ENCODE data around the gene BMERB1.
"Not testable (repeated sequence)": the region's sequence is repeated elsewhere in the genome, so short reads cannot be mapped to it uniquely, and the experiment has no call there.

Gene BMERB1

DNA sequence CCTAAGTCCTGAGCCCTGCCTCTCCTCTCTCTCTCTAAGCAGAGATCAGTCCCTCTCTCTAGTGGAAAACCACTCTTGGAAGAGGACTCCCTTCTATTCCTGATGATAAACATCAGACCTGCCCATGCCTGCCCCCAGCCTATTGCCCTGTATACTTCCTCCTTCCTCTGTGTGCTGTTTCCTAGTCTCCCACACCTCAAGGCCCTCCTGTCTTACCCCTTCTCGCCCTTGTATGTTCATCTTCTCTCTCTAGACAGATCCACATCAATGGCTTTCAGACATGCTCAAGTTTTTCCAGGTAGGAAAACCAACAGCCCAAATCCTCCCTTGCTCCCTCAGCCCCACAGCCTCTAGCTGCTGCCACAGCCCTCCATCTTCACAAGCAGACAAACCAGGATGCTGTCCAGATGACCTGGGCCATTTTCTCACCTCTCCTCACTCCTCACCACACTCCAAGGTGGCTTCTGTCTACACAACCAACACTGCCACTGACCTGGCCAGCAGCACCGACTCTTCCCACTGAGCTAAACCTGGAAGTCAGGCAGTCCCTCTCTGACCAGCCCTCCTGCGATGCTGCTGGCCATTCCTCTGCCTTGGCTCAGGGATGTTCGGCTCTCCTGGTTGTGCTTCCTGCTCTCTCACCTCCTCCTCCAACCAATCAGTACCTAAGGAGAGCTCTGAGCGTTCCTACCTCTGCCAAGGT, 172.3 kb downstream of the BMERB1 start:
- peaks cover 100% of the 10 kb centered on the region for H3K36me3 ChIP-seq
- no peak overlapping the region for H3K4me3 ChIP-seq
- H3K4me2 ChIP-seq, result no peak overlapping the region
- H4K20me1 ChIP-seq, result peaks cover 28% of the 10 kb centered on the region
- no peaks in the 10 kb centered on the region for H3K27me3 ChIP-seq
- H3K9me3 ChIP-seq, result no peaks in the 10 kb centered on the region
- TF ChIP-seq Cebpa-rat (IDR thresholded peaks at IDR 0.05), result no peak
- H3K9ac ChIP-seq, result no peak overlapping the region
- no peak overlapping the region for H3K27ac ChIP-seq
- no peaks in the 10 kb centered on the region for H3K4me1 ChIP-seq

DNA sequence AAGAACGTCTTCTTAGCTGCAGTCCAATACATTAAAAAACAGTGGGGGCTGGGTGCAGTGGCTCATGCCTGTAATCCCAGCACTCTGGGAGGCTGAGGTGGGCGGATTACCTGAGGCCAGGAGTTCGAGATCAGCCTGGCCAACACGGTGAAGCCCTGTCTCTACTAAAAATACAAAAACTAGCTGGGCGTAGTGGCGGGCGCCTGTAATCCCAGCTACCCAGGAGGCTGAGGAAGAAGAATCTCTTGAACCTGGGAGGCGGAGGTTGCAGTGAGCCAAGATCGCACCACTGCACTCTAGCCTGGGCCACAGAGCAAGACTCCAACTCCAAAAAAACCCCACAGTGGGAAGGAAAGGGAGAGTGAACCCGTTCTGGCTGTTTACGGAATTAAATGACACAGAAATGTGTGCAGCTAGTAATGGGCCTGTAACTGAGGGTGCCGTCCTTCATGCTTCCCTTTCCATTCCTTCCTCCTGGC, 172.9 kb downstream of the BMERB1 start:
- Histone ChIP-seq H3K36me3 (peaks cover 100% of the 10 kb centered on the region), H4K20me1 (peaks cover 23% of the 10 kb centered on the region; the same call in 1 of the 2 replicates)
- H3K27ac ChIP-seq, H3K4me1 ChIP-seq, H3K9ac ChIP-seq, H3K27me3 ChIP-seq, H3K4me2 ChIP-seq, H3K9me3 ChIP-seq, H3K4me3 ChIP-seq: not testable (repeated sequence)

DNA sequence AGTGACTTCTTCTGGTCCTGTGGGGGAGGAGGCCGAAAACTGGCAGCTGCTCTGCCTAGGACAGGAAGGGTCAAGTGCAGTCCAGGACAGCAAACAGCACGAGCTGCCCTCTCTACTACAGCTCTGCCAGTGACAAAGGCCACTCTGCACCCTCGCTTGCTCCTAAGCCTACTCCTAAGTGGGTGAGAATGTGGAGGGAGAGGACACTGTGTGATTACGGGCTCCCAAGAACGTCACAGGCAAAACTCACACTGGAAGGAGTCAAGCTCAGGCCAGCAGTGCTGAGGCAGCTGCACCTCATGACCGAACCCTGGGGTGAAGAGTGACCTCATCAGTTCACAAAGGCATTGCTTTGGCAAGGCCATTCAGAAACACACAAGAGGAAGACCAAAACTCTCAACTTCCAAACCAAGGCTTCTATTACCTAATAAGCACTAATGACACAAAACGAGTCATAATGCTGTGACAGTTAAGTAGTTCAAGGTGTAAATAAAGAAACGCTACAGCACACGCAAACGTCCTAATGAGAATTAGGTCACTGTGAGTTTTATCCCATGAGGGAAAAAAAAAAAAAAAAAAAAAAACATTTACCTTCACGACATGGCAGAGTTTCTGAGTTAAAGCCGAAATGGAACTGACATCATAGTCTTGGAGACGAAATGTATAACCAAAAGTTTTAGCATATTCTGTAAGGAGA, 173.5 kb downstream of the BMERB1 start:
- H3K27ac ChIP-seq, result no peak overlapping the region
- H3K4me2 ChIP-seq, result no peak overlapping the region
- no peak overlapping the region for H3K9ac ChIP-seq
- no peak for TF ChIP-seq Cebpa-rat (IDR thresholded peaks at IDR 0.05)
- H3K36me3 ChIP-seq, result peaks cover 100% of the 10 kb centered on the region
- H3K4me3 ChIP-seq, result no peak overlapping the region
- H3K27me3 ChIP-seq, result no peaks in the 10 kb centered on the region
- H4K20me1 ChIP-seq, result peaks cover 23% of the 10 kb centered on the region; the same call in 1 of the 2 replicates
- H3K4me1 ChIP-seq, result no peaks in the 10 kb centered on the region
- H3K9me3 ChIP-seq, result no peaks in the 10 kb centered on the region

DNA sequence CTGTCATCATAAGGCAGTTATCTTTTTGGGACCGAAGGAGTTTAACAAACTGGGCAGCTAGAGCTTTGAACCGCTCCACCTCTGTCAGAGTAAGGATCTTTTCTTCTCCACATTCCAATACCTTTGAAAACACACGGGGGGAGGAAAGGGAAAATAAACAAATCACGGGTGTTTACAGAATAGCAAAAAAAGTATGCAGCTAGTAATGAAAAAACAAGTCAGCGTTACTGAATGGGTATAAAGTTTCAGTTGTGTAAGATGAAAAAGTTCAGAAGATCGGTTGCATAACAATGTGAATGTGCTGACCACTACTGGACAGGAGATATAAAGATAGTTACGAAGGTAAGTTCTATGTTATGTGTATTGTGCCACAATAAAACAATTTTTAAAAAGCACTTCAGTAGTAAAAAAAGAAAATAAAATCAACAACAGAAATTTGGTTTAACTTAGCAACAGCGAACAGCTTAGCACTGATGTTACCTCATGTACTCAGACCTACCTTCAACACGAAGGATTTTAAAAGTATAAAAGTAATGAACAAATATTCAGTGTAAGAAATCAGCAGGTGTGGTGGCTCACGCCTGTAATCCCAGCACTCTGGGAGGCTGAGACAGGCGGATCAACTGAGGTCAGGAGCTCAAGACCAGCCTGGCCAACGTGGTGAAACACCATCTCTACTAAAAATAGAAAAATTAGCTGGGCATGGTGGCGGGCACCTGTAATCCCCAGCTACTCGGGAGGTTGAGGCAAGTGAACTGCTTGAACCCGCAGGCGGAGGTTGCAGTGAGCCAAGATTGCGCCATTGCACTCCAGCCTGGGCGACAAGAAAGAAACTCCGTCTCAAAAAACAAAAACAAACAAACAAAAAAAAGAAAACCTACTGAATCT, 174.3 kb downstream of the BMERB1 start:
- Histone ChIP-seq H3K4me2 (no peak overlapping the region), H3K4me1 (no peaks in the 10 kb centered on the region), H3K27me3 (no peaks in the 10 kb centered on the region), H3K36me3 (peaks cover 100% of the 10 kb centered on the region), H3K27ac (no peak overlapping the region), H3K4me3 (no peak overlapping the region), H3K9ac (no peak overlapping the region), H3K9me3 (no peaks in the 10 kb centered on the region), H4K20me1 (peaks cover 23% of the 10 kb centered on the region; the same call in 1 of the 2 replicates)
- TF ChIP-seq Cebpa-rat (IDR thresholded peaks at IDR 0.05), result no peak

DNA sequence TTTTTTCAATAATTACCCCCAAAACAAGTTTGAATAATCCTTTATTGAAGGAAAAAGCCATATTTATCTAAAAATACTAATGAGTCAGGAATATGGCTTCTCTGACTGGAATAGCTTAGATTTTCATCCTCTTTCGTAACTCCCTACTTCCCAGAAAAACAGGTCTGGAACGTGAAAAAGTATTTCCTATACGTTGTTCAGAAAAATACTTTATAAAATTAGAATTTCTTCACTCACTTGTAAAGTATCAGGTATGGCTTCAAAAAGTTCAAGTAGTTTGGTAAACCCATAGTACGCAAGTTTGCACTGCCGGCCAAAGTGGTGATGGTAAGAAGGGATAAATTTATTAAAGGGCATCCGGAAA, 174.9 kb downstream of the BMERB1 start:
- Histone ChIP-seq H4K20me1 (peaks cover 23% of the 10 kb centered on the region; the same call in 1 of the 2 replicates), H3K9ac (no peak overlapping the region), H3K36me3 (peaks cover 100% of the 10 kb centered on the region), H3K9me3 (no peaks in the 10 kb centered on the region), H3K27me3 (no peaks in the 10 kb centered on the region), H3K4me2 (no peak overlapping the region), H3K4me3 (no peak overlapping the region), H3K4me1 (no peaks in the 10 kb centered on the region), H3K27ac (no peak overlapping the region)
- no peak for TF ChIP-seq Cebpa-rat (IDR thresholded peaks at IDR 0.05)

DNA sequence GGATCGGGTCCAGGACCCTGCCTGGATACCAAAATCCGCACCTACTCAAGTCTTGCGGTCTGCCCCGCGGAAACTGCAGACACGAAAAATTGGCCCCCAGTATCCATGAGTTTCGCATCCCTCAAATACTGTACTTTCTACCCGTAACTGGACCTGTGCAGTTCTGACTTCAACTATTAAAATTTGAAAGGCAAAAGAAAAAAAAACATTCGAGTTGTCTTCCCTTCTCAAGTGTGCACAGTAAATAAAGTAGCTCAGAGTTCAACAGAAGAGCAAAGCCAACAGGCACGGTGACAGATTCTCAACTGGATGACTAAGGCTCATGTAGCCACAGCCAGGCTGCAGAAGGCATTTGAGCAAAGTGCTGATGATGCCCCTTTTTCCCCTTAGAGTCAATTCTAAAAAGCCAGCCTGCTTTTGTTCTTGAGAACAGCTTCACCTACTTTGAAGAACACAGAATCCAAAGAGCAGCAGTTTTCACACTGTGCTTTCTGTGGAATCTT, 176.0 kb downstream of the BMERB1 start:
- Histone ChIP-seq H3K4me3 (no peak overlapping the region), H3K9me3 (no peaks in the 10 kb centered on the region), H3K27ac (no peak overlapping the region), H4K20me1 (peaks cover 17% of the 10 kb centered on the region; the same call in 1 of the 2 replicates), H3K4me1 (no peaks in the 10 kb centered on the region), H3K9ac (no peak overlapping the region), H3K4me2 (no peak overlapping the region), H3K36me3 (peaks cover 100% of the 10 kb centered on the region), H3K27me3 (no peaks in the 10 kb centered on the region)
- no peak for TF ChIP-seq Cebpa-rat (IDR thresholded peaks at IDR 0.05)

DNA sequence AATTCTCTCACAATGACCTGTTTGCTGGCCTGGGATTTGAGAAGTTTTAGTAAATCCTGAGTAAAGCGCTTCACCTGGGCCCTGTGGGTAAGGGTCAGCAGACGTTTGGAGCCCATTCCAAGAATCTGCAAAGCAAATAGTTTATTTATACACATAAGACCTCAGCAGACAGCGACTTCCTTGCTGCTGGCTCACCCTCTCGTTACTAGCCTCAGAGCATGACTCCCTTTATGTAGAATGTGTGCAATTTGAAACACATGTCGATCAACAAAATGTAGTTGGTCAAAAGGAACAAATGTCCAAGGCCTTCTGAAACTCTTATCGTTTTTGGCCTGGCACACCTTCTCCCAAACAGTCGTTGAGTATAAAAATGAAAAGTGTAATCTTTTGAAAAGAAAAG, 177.2 kb downstream of the BMERB1 start:
- H3K9me3 ChIP-seq, result no peaks in the 10 kb centered on the region
- TF ChIP-seq Cebpa-rat (IDR thresholded peaks at IDR 0.05), result no peak
- no peak overlapping the region for H3K27ac ChIP-seq
- H3K4me1 ChIP-seq, result no peaks in the 10 kb centered on the region
- no peak overlapping the region for H3K4me2 ChIP-seq
- no peaks in the 10 kb centered on the region for H3K27me3 ChIP-seq
- H4K20me1 ChIP-seq, result peaks cover 5% of the 10 kb centered on the region; the same call in 1 of the 2 replicates
- no peak overlapping the region for H3K9ac ChIP-seq
- H3K36me3 ChIP-seq, result peaks cover 100% of the 10 kb centered on the region
- no peak overlapping the region for H3K4me3 ChIP-seq

DNA sequence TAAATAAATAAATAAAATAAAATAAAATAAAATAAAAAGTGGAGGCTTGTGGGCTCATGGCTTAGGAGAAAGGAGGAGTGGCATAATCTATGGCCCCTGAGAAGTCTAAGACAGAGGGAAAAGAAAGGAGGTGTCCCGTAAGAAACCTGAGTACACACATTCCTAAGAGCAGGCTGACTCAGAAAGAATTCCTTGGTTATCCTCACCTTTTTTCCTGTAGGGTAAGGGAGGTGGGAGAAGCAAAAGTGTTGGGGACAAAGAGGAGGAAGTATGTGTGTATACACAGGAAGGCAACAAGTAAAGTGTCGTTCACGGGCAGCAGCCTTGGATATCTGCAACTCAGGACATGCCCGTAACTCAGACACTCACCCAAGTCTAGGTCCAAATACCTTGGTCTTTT, 179.3 kb downstream of the BMERB1 start:
- no peak overlapping the region for H3K4me3 ChIP-seq
- H3K36me3 ChIP-seq, result peaks cover 100% of the 10 kb centered on the region
- H3K9ac ChIP-seq, result no peak overlapping the region
- H3K27ac ChIP-seq, result no peak overlapping the region
- H4K20me1 ChIP-seq, result no peaks in the 10 kb centered on the region
- no peaks in the 10 kb centered on the region for H3K9me3 ChIP-seq
- H3K4me1 ChIP-seq, result no peaks in the 10 kb centered on the region
- no peak overlapping the region for H3K4me2 ChIP-seq
- TF ChIP-seq Cebpa-rat (IDR thresholded peaks at IDR 0.05), result no peak
- no peaks in the 10 kb centered on the region for H3K27me3 ChIP-seq

DNA sequence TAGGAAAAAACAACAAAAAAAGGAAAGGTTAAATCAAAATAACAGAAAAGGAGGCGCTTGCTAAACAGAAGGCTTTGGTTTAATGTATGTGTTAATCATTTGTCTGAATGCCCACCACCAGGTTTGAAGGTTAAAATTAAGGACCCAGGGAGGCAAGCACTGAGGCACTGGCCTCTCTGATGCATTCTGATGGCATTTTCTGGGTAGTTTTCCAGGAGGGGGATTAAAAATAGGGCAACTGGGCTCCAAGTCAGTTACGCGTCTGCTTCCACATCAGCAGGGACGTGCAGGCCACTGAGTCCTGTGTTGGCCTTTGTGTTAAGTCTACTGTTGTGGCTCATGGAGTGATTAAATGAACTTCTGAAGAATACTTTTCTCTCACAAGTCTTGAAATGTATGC, 181.6 kb downstream of the BMERB1 start:
- no peaks in the 10 kb centered on the region for H3K9me3 ChIP-seq
- no peaks in the 10 kb centered on the region for H3K27me3 ChIP-seq
- peaks cover 99% of the 10 kb centered on the region for H3K36me3 ChIP-seq
- no peak overlapping the region for H3K4me3 ChIP-seq
- H3K4me1 ChIP-seq, result peaks cover 11% of the 10 kb centered on the region
- H3K4me2 ChIP-seq, result no peak overlapping the region
- H4K20me1 ChIP-seq, result no peaks in the 10 kb centered on the region; the same call in 1 of the 2 replicates
- H3K27ac ChIP-seq, result no peak overlapping the region
- no peak for TF ChIP-seq Cebpa-rat (IDR thresholded peaks at IDR 0.05)
- no peak overlapping the region for H3K9ac ChIP-seq
